ENCODE results near the gene PNPLA4.

- no peak for TF ChIP-seq CTCF (IDR thresholded peaks at IDR 0.05)
- TF ChIP-seq POLR2A (IDR thresholded peaks at IDR 0.05): no peak
These were observed 19.7 kb upstream of the PNPLA4 start for GRCh38 chrX:7946960-7947359.
